Measurements from ENCODE around the gene LARP4B. TPM values are rescaled to one million over a fixed set of nuclear protein-coding genes. Genes with fewer than 3 reads are reported as not detected.

LARP4B gene
- total and polyA plus RNA-seq, 8 donors, result 45.1 to 122 (median 54.4) TPM

GRCh38 chr10:970311-971149 is 39.0 kb upstream of the LARP4B start:
- Histone ChIP-seq H3K36me3 (no peaks in the 10 kb centered on the region), H3K27ac (peak overlapping the region; percentile 69 to 82), H3K9me3 (no peaks in the 10 kb centered on the region), H3K4me3 (no peak overlapping the region), H3K27me3 (no peaks in the 10 kb centered on the region), H3K4me1 (peaks cover 12 to 14% of the 10 kb centered on the region in 2 donors)
- intact Hi-C loops (cut with DNase I), result no loop called here
- TF ChIP-seq CTCF (IDR thresholded peaks at IDR 0.05), result no peak
- peak in 1 of 4 donors; percentile 77 for DNase-seq
- ATAC-seq, result peak; percentile 67

GRCh38 chr10:969473-970150 is 38.1 kb upstream of the LARP4B start:
- intact Hi-C loops (cut with DNase I), result no loop called here
- ATAC-seq (peak; percentile 2), DNase-seq (peak in 1 of 4 donors; percentile 39)
- no peak for TF ChIP-seq CTCF (IDR thresholded peaks at IDR 0.05)
- H3K4me3 ChIP-seq, result no peak overlapping the region
- H3K9me3 ChIP-seq, result no peaks in the 10 kb centered on the region
- H3K4me1 ChIP-seq, result peaks cover 12 to 14% of the 10 kb centered on the region in 2 donors
- H3K27me3 ChIP-seq, result no peaks in the 10 kb centered on the region
- H3K27ac ChIP-seq, result peak overlapping the region; percentile 41 to 69
- no peaks in the 10 kb centered on the region for H3K36me3 ChIP-seq

- TF ChIP-seq CTCF (IDR thresholded peaks at IDR 0.05), result no peak
- intact Hi-C loops (cut with DNase I), result no loop called here
- Histone ChIP-seq H3K36me3 (no peaks in the 10 kb centered on the region), H3K4me3 (no peak overlapping the region), H3K27ac (no peak overlapping the region), H3K4me1 (peaks cover 12 to 14% of the 10 kb centered on the region in 2 donors), H3K27me3 (no peaks in the 10 kb centered on the region), H3K9me3 (no peaks in the 10 kb centered on the region)
- ATAC-seq, result no peak
- no peak for DNase-seq
Measured at GRCh38 chr10:968546-969199, 37.2 kb upstream of the LARP4B start.

- no peak for TF ChIP-seq CTCF (IDR thresholded peaks at IDR 0.05)
- DNase-seq, result no peak
- no peak for ATAC-seq
- H3K36me3 ChIP-seq, result no peaks in the 10 kb centered on the region
- no peak overlapping the region for H3K4me3 ChIP-seq
- peaks cover 11 to 12% of the 10 kb centered on the region in 2 donors for H3K4me1 ChIP-seq
- H3K9me3 ChIP-seq, result no peaks in the 10 kb centered on the region
- H3K27ac ChIP-seq, result no peak overlapping the region
- intact Hi-C loops (cut with DNase I), result no loop called here
- H3K27me3 ChIP-seq, result no peaks in the 10 kb centered on the region
Measured at GRCh38 chr10:966466-967235, 35.1 kb upstream of the LARP4B start.
